Measurements from ENCODE around the gene BRINP1.

The BRINP1 gene

GRCh38 chr9:119221276-119221675 lies 148.0 kb downstream of the BRINP1 start:
- CTCF ChIA-PET, result interaction anchor here (0.6 kb wide), 1 partner anchor 23 kb away, joined by 3 read pairs; no protein-coding TSS in a partner anchor
- TF ChIP-seq ZNF132 (tag by site-specific recombination; IDR thresholded peaks at IDR 0.05; ENCODE audit: borderline replicate concordance) (no peak), ZNF571 (tag by site-specific recombination; IDR thresholded peaks at IDR 0.05) (no peak), ZBTB8A (tag by site-specific recombination; IDR thresholded peaks at IDR 0.05) (no peak), KLF10 (tag by site-specific recombination; IDR thresholded peaks at IDR 0.05) (no peak), ZBTB10 (tag by site-specific recombination; IDR thresholded peaks at IDR 0.05) (no peak), ZNF175 (tag by site-specific recombination; IDR thresholded peaks at IDR 0.05) (no peak), ZNF211 (tag by site-specific recombination; IDR thresholded peaks at IDR 0.05; ENCODE audit: low read depth) (no peak), FEZF1 (tag by site-specific recombination; IDR thresholded peaks at IDR 0.05) (no peak), KLF1 (tag by site-specific recombination; IDR thresholded peaks at IDR 0.05) (no peak), ZNF558 (tag by site-specific recombination; IDR thresholded peaks at IDR 0.05) (no peak), ZNF138 (tag by site-specific recombination; IDR thresholded peaks at IDR 0.05; ENCODE audit: borderline replicate concordance) (no peak), HOXD13 (CRISPR knock-in tag; IDR thresholded peaks at IDR 0.05; ENCODE audit: borderline replicate concordance) (no peak), ZNF645 (tag by site-specific recombination; IDR thresholded peaks at IDR 0.05) (no peak)
- POLR2A ChIA-PET, result no interaction called here

GRCh38 chr9:119218293-119218692 lies 150.9 kb downstream of the BRINP1 start:
- H3K9me3 ChIP-seq (ENCODE audit: control insufficient read depth, insufficient read depth, low read depth, low read length), result no peaks in the 10 kb centered on the region
- ChIA-PET POLR2A (no interaction called here), CTCF (no interaction called here)
- H3K4me1 ChIP-seq (ENCODE audit: control insufficient read depth, insufficient read depth, low read length), result no peaks in the 10 kb centered on the region
- H3K36me3 ChIP-seq (ENCODE audit: control insufficient read depth in 2 of 2, insufficient read depth in 1 of 2, low read length in 2 of 2), result no peaks in the 10 kb centered on the region
- H3K4me3 ChIP-seq (ENCODE audit: low read depth, low read length), result no peak overlapping the region
- no peak for TF ChIP-seq ZNF248 (tag by site-specific recombination; IDR thresholded peaks at IDR 0.05)
- H3K27ac ChIP-seq (ENCODE audit: extremely low read depth, low read depth, low read length), result no peak overlapping the region

More at GRCh38 chr9:119221276-119221675, 148.0 kb downstream of the BRINP1 start:
- Histone ChIP-seq H3K4me1 (ENCODE audit: control insufficient read depth, insufficient read depth, low read length) (no peaks in the 10 kb centered on the region), H3K9me3 (ENCODE audit: control insufficient read depth, insufficient read depth, low read depth, low read length) (no peaks in the 10 kb centered on the region), H3K36me3 (ENCODE audit: control insufficient read depth in 2 of 2, insufficient read depth in 1 of 2, low read length in 2 of 2) (no peaks in the 10 kb centered on the region), H3K4me3 (ENCODE audit: low read depth, low read length) (no peak overlapping the region), H3K27ac (ENCODE audit: extremely low read depth, low read depth, low read length) (no peak overlapping the region)

- ChIA-PET CTCF (no interaction called here), POLR2A (no interaction called here)
- no peaks in the 10 kb centered on the region for H3K36me3 ChIP-seq (ENCODE audit: control insufficient read depth in 2 of 2, insufficient read depth in 1 of 2, low read length in 2 of 2)
- H3K9me3 ChIP-seq (ENCODE audit: control insufficient read depth, insufficient read depth, low read depth, low read length), result no peaks in the 10 kb centered on the region
- H3K27ac ChIP-seq (ENCODE audit: extremely low read depth, low read depth, low read length), result no peak overlapping the region
- TF ChIP-seq ZNF2 (tag by site-specific recombination; IDR thresholded peaks at IDR 0.05), result no peak
- no peak for TF ChIP-seq ZNF138 (tag by site-specific recombination; IDR thresholded peaks at IDR 0.05; ENCODE audit: borderline replicate concordance)
- no peak for TF ChIP-seq ZNF660 (tag by site-specific recombination; IDR thresholded peaks at IDR 0.05)
- no peak for TF ChIP-seq ZNF624 (tag by site-specific recombination; IDR thresholded peaks at IDR 0.05)
- no peak for TF ChIP-seq ZNF544 (tag by site-specific recombination; IDR thresholded peaks at IDR 0.05)
- no peak for TF ChIP-seq ZNF350 (tag by site-specific recombination; IDR thresholded peaks at IDR 0.05)
- TF ChIP-seq ZNF549 (tag by site-specific recombination; IDR thresholded peaks at IDR 0.05), result no peak
- H3K4me3 ChIP-seq (ENCODE audit: low read depth, low read length), result no peak overlapping the region
- H3K4me1 ChIP-seq (ENCODE audit: control insufficient read depth, insufficient read depth, low read length), result no peaks in the 10 kb centered on the region
Observed at GRCh38 chr9:119216651-119217331, 152.4 kb downstream of the BRINP1 start.
